ENCODE data around the gene VIPR2.

Gene VIPR2

DNA sequence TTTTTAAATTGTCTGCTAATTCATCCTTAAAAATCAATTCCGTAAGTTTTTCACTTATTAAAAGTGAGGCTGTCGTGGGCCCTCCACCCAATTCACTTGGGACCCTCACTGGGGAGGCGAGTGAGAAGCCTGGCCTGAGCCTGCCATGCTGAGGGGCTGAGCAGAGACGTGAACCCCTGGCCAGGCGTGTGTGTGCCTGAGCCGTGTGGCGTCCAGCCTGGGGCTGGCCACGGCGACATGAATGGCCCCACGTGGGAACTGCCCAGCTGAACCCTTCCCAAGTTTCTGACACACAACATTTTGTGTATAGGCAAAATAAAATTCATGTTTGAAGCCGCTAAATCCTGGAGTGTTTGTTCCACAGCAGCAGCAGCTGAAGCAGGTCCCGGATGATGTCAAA lies 13.0 kb upstream of the VIPR2 start:
- H3K27me3 ChIP-seq (replicated peaks; ENCODE audit: control insufficient read depth, insufficient read depth, low read length), result no peaks in the 10 kb centered on the region
- H3K9me3 ChIP-seq (ENCODE audit: control insufficient read depth, low read length), result no peaks in the 10 kb centered on the region
- H3K36me3 ChIP-seq (ENCODE audit: control insufficient read depth, insufficient read depth, low read length, severe bottlenecking), result no peaks in the 10 kb centered on the region
- DNase-seq (ENCODE audit: low read depth), result no peak
- H3K9ac ChIP-seq (ENCODE audit: low read length), result no peak overlapping the region
- no peaks in the 10 kb centered on the region for H3K4me1 ChIP-seq (ENCODE audit: control insufficient read depth, insufficient read depth, low read length)
- no peak overlapping the region for H3K4me3 ChIP-seq (ENCODE audit: low read length)

DNA sequence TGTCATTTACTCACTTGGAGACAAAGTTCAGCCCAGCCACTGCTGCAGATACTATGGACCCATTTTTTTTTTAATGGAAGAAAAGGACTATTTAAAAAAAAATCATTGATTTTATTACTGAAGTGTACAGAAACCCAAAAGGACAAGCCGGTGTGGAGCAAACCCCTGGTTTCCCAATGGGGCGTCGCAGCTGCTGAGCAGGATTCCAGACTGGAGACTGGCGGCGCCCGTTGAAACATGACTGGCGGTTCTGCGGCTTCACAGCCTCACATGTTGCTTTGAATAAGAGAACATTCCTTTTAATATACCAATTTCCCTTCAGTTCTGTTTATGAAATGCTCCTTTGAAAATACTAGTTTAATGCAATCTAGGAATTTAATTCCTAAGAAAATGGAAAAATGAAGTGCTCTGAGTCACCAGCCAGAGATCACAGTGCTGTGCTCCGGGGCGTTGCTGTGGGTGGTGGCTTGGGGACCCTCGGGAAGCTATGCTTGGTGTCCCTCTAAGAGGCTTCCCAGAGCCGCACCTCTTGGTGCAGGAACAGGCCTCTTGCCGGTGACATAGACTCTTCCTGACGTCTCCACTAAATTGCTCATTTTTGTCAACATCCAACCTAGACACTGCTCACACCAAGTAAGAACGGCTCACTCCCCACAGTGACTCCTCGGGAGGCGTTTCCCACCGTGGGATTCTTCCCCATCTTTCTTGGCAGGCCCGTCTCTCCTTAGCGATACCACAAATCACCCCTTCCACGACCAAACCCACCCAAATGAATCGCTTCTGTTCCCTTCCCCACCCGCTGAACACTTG lies 12.0 kb upstream of the VIPR2 start:
- H3K36me3 ChIP-seq (ENCODE audit: control insufficient read depth, insufficient read depth, low read length, severe bottlenecking), result no peaks in the 10 kb centered on the region

GRCh38 chr7:159155410-159155809 lies 10.7 kb upstream of the VIPR2 start:
- H3K4me3 ChIP-seq (ENCODE audit: low read length), result no peak overlapping the region
- DNase-seq (ENCODE audit: low read depth), result no peak
- H3K27me3 ChIP-seq (replicated peaks; ENCODE audit: control insufficient read depth, insufficient read depth, low read length), result peaks cover 7% of the 10 kb centered on the region
- H3K9ac ChIP-seq (ENCODE audit: low read length), result no peak overlapping the region
- H3K4me1 ChIP-seq (ENCODE audit: control insufficient read depth, insufficient read depth, low read length), result no peaks in the 10 kb centered on the region
- H3K9me3 ChIP-seq (ENCODE audit: control insufficient read depth, low read length), result no peaks in the 10 kb centered on the region
- no peaks in the 10 kb centered on the region for H3K36me3 ChIP-seq (ENCODE audit: control insufficient read depth, insufficient read depth, low read length, severe bottlenecking)

More for the DNA sequence above, 12.0 kb upstream of the VIPR2 start:
- Histone ChIP-seq H3K9me3 (ENCODE audit: control insufficient read depth, low read length) (no peaks in the 10 kb centered on the region), H3K9ac (ENCODE audit: low read length) (no peak overlapping the region), H3K27me3 (replicated peaks; ENCODE audit: control insufficient read depth, insufficient read depth, low read length) (peaks cover 2% of the 10 kb centered on the region), H3K4me3 (ENCODE audit: low read length) (no peak overlapping the region), H3K4me1 (ENCODE audit: control insufficient read depth, insufficient read depth, low read length) (no peaks in the 10 kb centered on the region)
- no peak for DNase-seq (ENCODE audit: low read depth)

GRCh38 chr7:159154243-159154642 lies 9.6 kb upstream of the VIPR2 start:
- DNase-seq (ENCODE audit: low read depth), result no peak
- peaks cover 7% of the 10 kb centered on the region for H3K27me3 ChIP-seq (replicated peaks; ENCODE audit: control insufficient read depth, insufficient read depth, low read length)
- no peaks in the 10 kb centered on the region for H3K36me3 ChIP-seq (ENCODE audit: control insufficient read depth, insufficient read depth, low read length, severe bottlenecking)
- no peaks in the 10 kb centered on the region for H3K9me3 ChIP-seq (ENCODE audit: control insufficient read depth, low read length)
- H3K9ac ChIP-seq (ENCODE audit: low read length), result no peak overlapping the region
- H3K4me1 ChIP-seq (ENCODE audit: control insufficient read depth, insufficient read depth, low read length), result no peaks in the 10 kb centered on the region
- H3K4me3 ChIP-seq (ENCODE audit: low read length), result no peak overlapping the region

- Histone ChIP-seq H3K4me1 (ENCODE audit: control insufficient read depth, insufficient read depth, low read length) (no peaks in the 10 kb centered on the region), H3K9ac (ENCODE audit: low read length) (no peak overlapping the region), H3K36me3 (ENCODE audit: control insufficient read depth, insufficient read depth, low read length, severe bottlenecking) (no peaks in the 10 kb centered on the region), H3K27me3 (replicated peaks; ENCODE audit: control insufficient read depth, insufficient read depth, low read length) (peaks cover 7% of the 10 kb centered on the region), H3K4me3 (ENCODE audit: low read length) (no peak overlapping the region), H3K9me3 (ENCODE audit: control insufficient read depth, low read length) (no peaks in the 10 kb centered on the region)
- no peak for DNase-seq (ENCODE audit: low read depth)
These were observed 8.8 kb upstream of the VIPR2 start for GRCh38 chr7:159153511-159153910.

- Histone ChIP-seq H3K4me3 (ENCODE audit: low read length) (no peak overlapping the region), H3K9ac (ENCODE audit: low read length) (no peak overlapping the region)
These were observed 8.1 kb upstream of the VIPR2 start for GRCh38 chr7:159152816-159153215.

GRCh38 chr7:159151231-159151630 lies 6.6 kb upstream of the VIPR2 start:
- H3K4me1 ChIP-seq (ENCODE audit: control insufficient read depth, insufficient read depth, low read length), result no peaks in the 10 kb centered on the region
- DNase-seq (ENCODE audit: low read depth), result no peak
- no peaks in the 10 kb centered on the region for H3K36me3 ChIP-seq (ENCODE audit: control insufficient read depth, insufficient read depth, low read length, severe bottlenecking)
- no peaks in the 10 kb centered on the region for H3K9me3 ChIP-seq (ENCODE audit: control insufficient read depth, low read length)
- peaks cover 24% of the 10 kb centered on the region for H3K27me3 ChIP-seq (replicated peaks; ENCODE audit: control insufficient read depth, insufficient read depth, low read length)
- H3K4me3 ChIP-seq (ENCODE audit: low read length), result no peak overlapping the region
- H3K9ac ChIP-seq (ENCODE audit: low read length), result no peak overlapping the region

More at GRCh38 chr7:159152816-159153215, 8.1 kb upstream of the VIPR2 start:
- peaks cover 13% of the 10 kb centered on the region for H3K27me3 ChIP-seq (replicated peaks; ENCODE audit: control insufficient read depth, insufficient read depth, low read length)
- no peaks in the 10 kb centered on the region for H3K9me3 ChIP-seq (ENCODE audit: control insufficient read depth, low read length)
- no peak for DNase-seq (ENCODE audit: low read depth)
- no peaks in the 10 kb centered on the region for H3K36me3 ChIP-seq (ENCODE audit: control insufficient read depth, insufficient read depth, low read length, severe bottlenecking)
- no peaks in the 10 kb centered on the region for H3K4me1 ChIP-seq (ENCODE audit: control insufficient read depth, insufficient read depth, low read length)

- DNase-seq (ENCODE audit: low read depth), result no peak
- Histone ChIP-seq H3K27me3 (replicated peaks; ENCODE audit: control insufficient read depth, insufficient read depth, low read length) (peaks cover 31% of the 10 kb centered on the region), H3K4me1 (ENCODE audit: control insufficient read depth, insufficient read depth, low read length) (no peaks in the 10 kb centered on the region)
These were observed 4.8 kb upstream of the VIPR2 start for GRCh38 chr7:159149488-159149887.

DNA sequence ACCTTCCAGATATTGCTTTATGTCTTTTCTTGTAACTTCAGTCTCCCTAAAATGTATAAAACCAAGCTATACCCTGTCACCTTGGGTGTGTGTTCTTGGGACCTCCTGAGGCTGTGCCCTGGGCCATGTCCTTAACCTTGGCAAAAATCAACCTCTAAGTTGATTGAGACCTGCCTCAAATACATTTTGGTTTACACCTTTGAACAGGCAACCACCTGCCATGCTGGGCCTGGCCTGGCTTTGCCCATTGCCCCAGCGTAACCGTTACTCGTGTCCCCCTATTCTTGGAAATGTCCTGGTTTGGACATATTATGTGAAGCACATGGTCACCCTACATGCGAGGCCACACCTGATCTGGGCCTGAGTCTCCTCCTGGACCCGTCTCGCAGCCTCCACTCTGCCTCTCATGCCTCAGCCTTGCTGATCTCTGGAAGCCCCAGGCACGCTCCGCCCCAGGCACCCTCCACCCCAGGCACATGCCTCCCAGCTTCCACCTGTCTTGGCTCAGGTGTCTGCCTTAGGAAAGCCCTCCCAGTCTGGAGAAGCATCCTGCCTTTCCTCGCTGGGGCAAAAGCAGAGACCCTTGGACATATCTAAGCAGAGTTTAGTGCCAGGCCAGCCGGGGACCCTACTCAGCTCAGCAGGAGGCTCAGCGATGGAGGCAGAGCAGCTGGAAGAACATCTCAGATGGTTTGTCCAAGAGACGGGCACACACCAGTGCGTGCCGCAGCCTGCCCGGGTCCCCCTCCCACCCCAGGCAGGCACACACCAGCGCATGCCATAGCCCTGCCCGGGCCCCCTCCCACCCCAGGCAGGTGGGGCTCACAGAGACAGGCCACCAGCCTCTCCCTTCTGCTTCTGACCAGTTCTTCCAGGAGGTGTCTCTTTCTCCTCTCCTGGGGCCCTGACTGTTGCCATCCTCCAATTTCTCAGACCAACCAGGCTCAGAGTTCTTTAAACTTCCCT lies 4.0 kb upstream of the VIPR2 start:
- Histone ChIP-seq H3K4me1 (ENCODE audit: control insufficient read depth, insufficient read depth, low read length) (no peaks in the 10 kb centered on the region), H3K9ac (ENCODE audit: low read length) (no peak overlapping the region), H3K9me3 (ENCODE audit: control insufficient read depth, low read length) (no peaks in the 10 kb centered on the region), H3K4me3 (ENCODE audit: low read length) (no peak overlapping the region), H3K27me3 (replicated peaks; ENCODE audit: control insufficient read depth, insufficient read depth, low read length) (peaks cover 37% of the 10 kb centered on the region), H3K36me3 (ENCODE audit: control insufficient read depth, insufficient read depth, low read length, severe bottlenecking) (no peaks in the 10 kb centered on the region)
- no peak for DNase-seq (ENCODE audit: low read depth)

More at GRCh38 chr7:159149488-159149887, 4.8 kb upstream of the VIPR2 start:
- Histone ChIP-seq H3K36me3 (ENCODE audit: control insufficient read depth, insufficient read depth, low read length, severe bottlenecking) (no peaks in the 10 kb centered on the region), H3K9me3 (ENCODE audit: control insufficient read depth, low read length) (no peaks in the 10 kb centered on the region), H3K4me3 (ENCODE audit: low read length) (no peak overlapping the region), H3K9ac (ENCODE audit: low read length) (no peak overlapping the region)

DNA sequence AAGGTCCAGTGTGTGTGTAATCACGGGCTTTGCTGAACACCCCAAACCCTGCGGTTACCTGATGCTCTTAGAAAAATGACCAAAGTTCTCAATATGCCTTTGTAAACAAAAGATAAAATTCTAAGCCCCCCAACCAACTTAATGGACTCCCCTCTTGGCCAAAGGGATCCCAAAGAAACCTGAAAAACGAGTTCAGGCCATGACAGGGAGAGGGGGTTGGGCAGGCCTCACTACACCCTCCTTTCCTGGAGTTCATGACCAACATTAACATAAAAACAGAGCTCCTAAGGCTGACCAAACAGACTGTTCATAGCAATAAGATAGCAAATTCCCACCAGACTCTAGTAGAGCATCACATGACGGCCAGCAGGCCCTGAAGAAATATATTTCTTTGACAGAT lies 3.0 kb upstream of the VIPR2 start:
- H3K27me3 ChIP-seq (replicated peaks; ENCODE audit: control insufficient read depth, insufficient read depth, low read length), result peaks cover 47% of the 10 kb centered on the region
- H3K9me3 ChIP-seq (ENCODE audit: control insufficient read depth, low read length), result no peaks in the 10 kb centered on the region
- no peaks in the 10 kb centered on the region for H3K4me1 ChIP-seq (ENCODE audit: control insufficient read depth, insufficient read depth, low read length)
- H3K4me3 ChIP-seq (ENCODE audit: low read length), result no peak overlapping the region
- no peak for DNase-seq (ENCODE audit: low read depth)
- no peaks in the 10 kb centered on the region for H3K36me3 ChIP-seq (ENCODE audit: control insufficient read depth, insufficient read depth, low read length, severe bottlenecking)
- no peak overlapping the region for H3K9ac ChIP-seq (ENCODE audit: low read length)

DNA sequence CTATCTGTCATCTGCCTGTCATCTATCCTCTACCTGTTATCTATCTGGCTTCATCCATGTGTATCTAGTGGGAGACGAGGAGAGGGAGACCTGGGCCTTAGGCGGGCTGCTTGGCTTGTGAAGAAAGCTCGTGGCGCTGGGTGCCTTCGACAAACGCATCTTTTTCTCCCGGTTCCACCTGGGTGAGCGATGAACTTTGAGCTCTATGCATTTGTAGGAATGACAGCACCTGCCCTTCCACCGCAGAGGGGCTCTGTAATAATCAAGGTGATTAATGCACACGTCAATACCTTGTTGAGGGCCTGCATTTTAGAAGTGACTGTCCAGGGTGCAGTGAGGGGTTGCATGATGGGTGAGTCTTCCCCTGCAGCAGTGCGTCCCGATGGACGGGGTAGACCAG lies 2.6 kb upstream of the VIPR2 start:
- Histone ChIP-seq H3K4me1 (ENCODE audit: control insufficient read depth, insufficient read depth, low read length) (no peaks in the 10 kb centered on the region), H3K27me3 (replicated peaks; ENCODE audit: control insufficient read depth, insufficient read depth, low read length) (peaks cover 51% of the 10 kb centered on the region), H3K9ac (ENCODE audit: low read length) (no peak overlapping the region), H3K4me3 (ENCODE audit: low read length) (no peak overlapping the region), H3K9me3 (ENCODE audit: control insufficient read depth, low read length) (no peaks in the 10 kb centered on the region), H3K36me3 (ENCODE audit: control insufficient read depth, insufficient read depth, low read length, severe bottlenecking) (no peaks in the 10 kb centered on the region)
- DNase-seq (ENCODE audit: low read depth), result no peak

Measured in adipocyte (in vitro differentiated cells).